Measurements from ENCODE around the gene PTPRG. TPM values are rescaled to one million over a fixed set of nuclear protein-coding genes. Genes with fewer than 3 reads are reported as not detected.
"Not testable (repeated sequence)": the region's sequence is repeated elsewhere in the genome, so short reads cannot be mapped to it uniquely, and the experiment has no call there.

Gene PTPRG
- total and polyA plus RNA-seq, 2 experiments from 2014 or later: 15.2 to 45.7 TPM

DNA sequence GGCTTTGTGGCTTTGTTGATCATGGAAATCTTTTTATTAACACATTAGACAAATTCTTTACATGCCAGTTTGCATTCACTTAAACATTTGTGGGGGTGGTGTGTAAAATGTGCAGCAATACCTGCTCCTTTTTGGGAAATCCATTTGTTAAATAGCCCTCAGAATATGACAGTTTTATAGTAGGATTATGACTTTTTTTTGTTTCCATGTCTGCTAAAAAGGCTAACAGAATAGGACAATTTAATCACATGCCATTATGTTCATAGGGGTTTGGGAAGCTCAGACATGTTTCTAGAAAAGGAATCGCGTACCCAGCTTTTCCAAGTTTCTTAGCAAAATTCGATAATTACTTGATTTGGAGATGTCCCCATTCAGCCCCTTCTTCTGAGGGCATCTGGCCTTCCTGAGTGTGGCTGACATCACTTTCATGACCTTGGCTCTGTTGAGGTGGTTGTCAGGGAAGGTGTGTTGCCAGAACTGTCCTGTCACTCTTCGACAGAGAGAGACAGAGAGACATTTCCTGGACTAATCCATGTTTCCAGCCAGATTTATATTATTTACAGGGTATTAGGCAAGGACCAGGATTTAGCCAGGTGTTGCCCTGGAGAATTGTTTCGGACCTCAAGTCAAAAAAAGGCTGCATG, 126.4 kb downstream of the PTPRG start:
- DNase-seq (ENCODE audit: low read depth in 1 of 2, low spot score in 1 of 2): no peak
- TF ChIP-seq, protein P1, sequence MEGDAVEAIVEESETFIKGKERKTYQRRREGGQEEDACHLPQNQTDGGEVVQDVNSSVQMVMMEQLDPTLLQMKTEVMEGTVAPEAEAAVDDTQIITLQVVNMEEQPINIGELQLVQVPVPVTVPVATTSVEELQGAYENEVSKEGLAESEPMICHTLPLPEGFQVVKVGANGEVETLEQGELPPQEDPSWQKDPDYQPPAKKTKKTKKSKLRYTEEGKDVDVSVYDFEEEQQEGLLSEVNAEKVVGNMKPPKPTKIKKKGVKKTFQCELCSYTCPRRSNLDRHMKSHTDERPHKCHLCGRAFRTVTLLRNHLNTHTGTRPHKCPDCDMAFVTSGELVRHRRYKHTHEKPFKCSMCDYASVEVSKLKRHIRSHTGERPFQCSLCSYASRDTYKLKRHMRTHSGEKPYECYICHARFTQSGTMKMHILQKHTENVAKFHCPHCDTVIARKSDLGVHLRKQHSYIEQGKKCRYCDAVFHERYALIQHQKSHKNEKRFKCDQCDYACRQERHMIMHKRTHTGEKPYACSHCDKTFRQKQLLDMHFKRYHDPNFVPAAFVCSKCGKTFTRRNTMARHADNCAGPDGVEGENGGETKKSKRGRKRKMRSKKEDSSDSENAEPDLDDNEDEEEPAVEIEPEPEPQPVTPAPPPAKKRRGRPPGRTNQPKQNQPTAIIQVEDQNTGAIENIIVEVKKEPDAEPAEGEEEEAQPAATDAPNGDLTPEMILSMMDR (IDR thresholded peaks at IDR 0.05; ENCODE audit: low read depth, low read length): no peak
- Histone ChIP-seq H3K27ac (no peak overlapping the region), H3K27me3 (no peaks in the 10 kb centered on the region), H3K36me3 (no peaks in the 10 kb centered on the region), H3K9me3 (ENCODE audit: low read depth) (no peaks in the 10 kb centered on the region), H3K4me1 (ENCODE audit: low read depth) (peaks cover 12% of the 10 kb centered on the region), H3K4me3 (no peak overlapping the region)

DNA sequence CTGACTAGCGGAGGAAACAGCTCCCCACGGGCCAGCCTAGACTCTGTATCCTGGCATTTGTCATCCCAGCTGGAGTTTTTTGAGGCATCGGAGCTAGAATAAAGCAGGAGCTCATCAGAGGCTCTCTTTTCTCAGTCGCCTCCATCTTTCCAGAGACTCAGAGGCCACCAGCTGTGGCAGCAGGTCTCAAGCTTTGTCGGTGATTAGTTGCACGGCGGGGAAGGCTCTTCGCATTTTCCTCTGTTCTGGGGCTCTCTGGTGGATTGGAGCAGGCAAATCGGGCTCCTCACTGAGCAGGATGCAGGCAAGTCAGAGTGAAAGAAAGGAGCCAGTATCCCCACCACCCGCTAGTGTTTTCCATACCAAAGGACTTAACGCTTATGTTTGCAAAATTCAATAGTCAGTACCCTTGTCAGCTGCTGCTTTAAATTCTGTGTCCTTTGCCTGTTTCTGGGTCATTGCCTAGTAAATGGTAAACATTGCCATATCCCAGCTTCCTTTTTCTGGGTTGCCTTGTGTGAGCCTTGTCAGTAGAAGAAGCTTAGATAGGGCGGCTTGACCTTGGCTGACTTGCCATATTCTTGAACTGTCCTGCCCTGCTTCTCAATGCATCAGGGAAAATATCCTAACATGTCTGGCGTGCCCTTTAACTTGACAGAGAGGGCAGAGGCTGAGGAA, 127.1 kb downstream of the PTPRG start:
- TF ChIP-seq, protein P1 (IDR thresholded peaks at IDR 0.05; ENCODE audit: low read depth, low read length): no peak
- Histone ChIP-seq H3K27ac (no peak overlapping the region), H3K4me1 (ENCODE audit: low read depth) (peaks cover 12% of the 10 kb centered on the region), H3K36me3 (no peaks in the 10 kb centered on the region), H3K9me3 (ENCODE audit: low read depth) (no peaks in the 10 kb centered on the region), H3K27me3 (no peaks in the 10 kb centered on the region), H3K4me3 (no peak overlapping the region)
- DNase-seq (ENCODE audit: low read depth in 1 of 2, low spot score in 1 of 2): peak in 1 of 2 donors; percentile 30

DNA sequence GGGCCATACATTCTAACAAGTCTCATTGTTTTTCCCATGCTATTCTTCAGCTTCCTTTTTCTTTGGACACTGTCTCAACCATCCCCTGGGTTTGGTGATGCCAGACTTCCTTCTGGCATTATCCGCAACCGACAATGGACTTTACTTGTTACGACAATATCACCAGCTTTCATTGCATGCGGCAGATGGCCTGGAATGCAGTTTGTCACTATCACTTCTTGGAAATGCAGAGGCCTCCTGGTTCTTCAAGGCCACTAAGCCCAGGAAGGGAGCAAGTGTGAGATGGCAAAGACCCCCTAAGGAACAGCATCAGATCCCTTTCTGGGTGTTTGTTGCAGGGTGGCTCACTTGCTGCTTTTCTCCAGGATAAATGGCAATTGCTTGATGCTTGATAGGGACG, 128.6 kb downstream of the PTPRG start:
- TF ChIP-seq, protein P1 (IDR thresholded peaks at IDR 0.05; ENCODE audit: low read depth, low read length): no peak
- H3K4me3 ChIP-seq: no peak overlapping the region
- no peaks in the 10 kb centered on the region for H3K36me3 ChIP-seq
- no peaks in the 10 kb centered on the region for H3K9me3 ChIP-seq (ENCODE audit: low read depth)
- H3K27ac ChIP-seq: no peak overlapping the region
- H3K4me1 ChIP-seq (ENCODE audit: low read depth): peaks cover 12% of the 10 kb centered on the region
- DNase-seq (ENCODE audit: low read depth in 1 of 2, low spot score in 1 of 2): no peak
- no peaks in the 10 kb centered on the region for H3K27me3 ChIP-seq

DNA sequence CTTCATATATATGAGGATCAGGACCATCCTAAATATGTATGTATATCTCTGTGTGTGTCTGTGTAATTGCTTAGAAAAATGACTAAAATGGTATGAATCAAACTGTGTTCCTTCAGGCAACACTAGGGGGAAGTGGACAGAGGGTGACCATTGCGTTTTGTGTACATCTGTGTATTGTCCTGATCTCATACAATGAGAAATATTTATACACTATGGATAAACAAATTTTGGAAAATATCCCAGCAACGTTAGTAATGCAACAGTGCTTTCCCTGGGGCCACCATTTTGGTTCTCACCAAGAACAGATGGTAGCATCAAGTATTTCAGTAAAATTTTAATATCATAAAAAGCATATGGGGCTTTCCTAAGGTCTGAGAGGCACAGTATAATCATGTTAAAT, 130.1 kb downstream of the PTPRG start:
- no peak overlapping the region for H3K4me3 ChIP-seq

DNA sequence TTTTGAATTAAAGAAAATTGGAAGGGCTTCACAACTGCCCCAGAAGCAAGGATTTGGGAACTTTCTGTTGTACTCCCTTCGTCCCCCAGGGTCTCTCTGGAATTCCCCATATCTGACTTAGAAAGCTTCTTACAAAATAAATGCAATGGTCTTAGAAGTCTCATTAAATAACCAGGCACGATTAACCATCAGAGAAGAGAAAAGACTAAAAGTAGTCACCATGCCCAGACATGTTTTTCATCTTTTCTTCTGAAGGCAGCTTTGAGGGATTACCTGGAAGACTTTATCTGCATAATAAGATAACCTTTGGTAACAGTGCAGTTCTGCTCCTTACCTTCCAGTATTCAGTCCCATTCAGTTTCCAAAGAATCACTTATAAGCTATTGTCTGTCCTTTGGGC, 135.9 kb downstream of the PTPRG start:
- Histone ChIP-seq H3K4me1 (ENCODE audit: low read depth) (peaks cover 5% of the 10 kb centered on the region), H3K4me3 (no peak overlapping the region), H3K27me3 (no peaks in the 10 kb centered on the region), H3K36me3 (no peaks in the 10 kb centered on the region), H3K9me3 (ENCODE audit: low read depth) (no peaks in the 10 kb centered on the region), H3K27ac (no peak overlapping the region)
- DNase-seq (ENCODE audit: low read depth in 1 of 2, low spot score in 1 of 2): no peak
- TF ChIP-seq, protein P1 (IDR thresholded peaks at IDR 0.05; ENCODE audit: low read depth, low read length): no peak

More for the DNA sequence above, 130.1 kb downstream of the PTPRG start:
- no peak overlapping the region for H3K27ac ChIP-seq
- no peak for DNase-seq (ENCODE audit: low read depth in 1 of 2, low spot score in 1 of 2)
- TF ChIP-seq, protein P1 (IDR thresholded peaks at IDR 0.05; ENCODE audit: low read depth, low read length): no peak
- peaks cover 6% of the 10 kb centered on the region for H3K4me1 ChIP-seq (ENCODE audit: low read depth)
- no peaks in the 10 kb centered on the region for H3K36me3 ChIP-seq
- H3K9me3 ChIP-seq (ENCODE audit: low read depth): no peaks in the 10 kb centered on the region
- no peaks in the 10 kb centered on the region for H3K27me3 ChIP-seq

DNA sequence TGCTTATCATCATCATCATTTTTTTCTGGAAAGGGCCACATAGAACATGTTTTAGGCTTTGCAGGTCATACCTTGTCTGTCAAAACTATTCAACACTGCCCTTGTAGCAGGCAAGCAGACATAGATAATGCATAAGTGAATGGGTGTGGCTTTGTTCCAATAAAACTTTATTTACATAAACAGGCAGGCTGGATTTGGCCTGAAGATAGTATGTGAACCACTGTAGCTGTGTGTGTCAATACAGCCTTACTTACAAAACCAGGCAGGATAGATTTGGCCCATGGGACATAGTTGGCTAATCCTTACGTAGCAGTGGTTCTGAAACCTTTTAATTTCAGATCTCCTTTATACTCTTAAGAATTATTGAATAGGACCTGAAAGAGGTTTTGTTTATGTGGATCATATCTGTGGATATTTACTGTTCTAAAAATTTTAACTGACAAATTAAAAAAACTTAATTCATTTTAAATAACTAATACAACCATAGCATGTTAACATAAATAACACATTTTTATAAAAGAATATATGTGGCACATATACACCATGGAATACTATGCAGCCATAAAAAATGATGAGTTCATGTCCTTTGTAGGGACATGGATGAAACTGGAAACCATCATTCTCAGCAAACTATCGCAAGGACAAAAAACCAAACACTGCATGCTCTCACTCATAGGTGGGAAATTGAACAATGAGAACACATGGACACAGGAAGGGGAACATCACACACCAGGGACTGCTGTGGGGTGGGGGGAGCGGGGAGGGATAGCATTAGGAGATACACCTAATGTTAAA, 137.1 kb downstream of the PTPRG start:
- H3K27me3 ChIP-seq; H3K4me1 ChIP-seq (ENCODE audit: low read depth); H3K36me3 ChIP-seq; H3K9me3 ChIP-seq (ENCODE audit: low read depth); H3K4me3 ChIP-seq; DNase-seq (ENCODE audit: low read depth in 1 of 2, low spot score in 1 of 2); H3K27ac ChIP-seq: not testable (repeated sequence)
